Measurements from ENCODE around the gene PSD2. TPM values are rescaled to one million over a fixed set of nuclear protein-coding genes. Genes with fewer than 3 reads are reported as not detected.

Gene PSD2
- total and polyA plus RNA-seq, 4 donors = 0.05 TPM; not detected in 3

DNA sequence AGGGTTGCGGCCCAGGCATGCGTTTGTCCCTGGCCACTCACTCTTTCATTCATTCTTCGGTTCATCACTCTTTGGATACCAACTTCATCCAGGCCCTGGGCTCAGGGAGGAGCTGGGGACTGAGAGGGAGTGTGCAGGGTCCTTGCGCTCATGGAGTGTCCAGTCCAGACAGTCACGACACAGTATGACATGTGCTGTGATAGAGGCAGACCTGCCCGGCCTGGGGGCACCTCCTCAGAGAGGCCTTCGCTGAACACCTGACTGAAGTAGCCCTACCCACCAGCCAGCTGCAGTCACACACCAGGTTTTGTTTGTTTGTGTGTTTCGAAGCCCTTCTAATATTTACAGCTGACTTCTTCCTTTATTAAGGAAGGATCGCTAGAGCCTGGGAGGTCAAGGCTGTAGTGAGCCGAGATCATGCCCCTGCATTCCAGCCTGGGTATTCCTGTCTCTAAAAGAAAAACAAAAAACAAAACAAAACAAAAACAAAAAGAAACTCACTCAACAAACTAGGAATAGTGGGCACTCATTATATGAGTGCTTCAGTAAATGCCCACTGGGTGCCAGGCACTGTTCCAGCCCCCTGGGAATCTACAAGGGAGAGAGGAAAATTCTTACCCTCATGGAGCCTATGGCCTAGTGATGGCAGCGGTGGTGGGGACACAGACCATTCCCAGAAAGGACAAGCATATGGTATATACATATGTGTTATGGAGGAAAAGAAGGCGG, 6.3 kb upstream of the PSD2 start:
- WGBS = 88% methylated on average over 12 of the region's 12 CpGs
- Histone ChIP-seq H3K27ac (ENCODE audit: low read depth in 1 of 2, low read length in 2 of 2) (no peak overlapping the region), H3K9me3 (ENCODE audit: control insufficient read depth in 4 of 4, low read length in 3 of 4) (no peaks in the 10 kb centered on the region), H3K36me3 (ENCODE audit: control insufficient read depth in 4 of 4, insufficient read depth in 3 of 4, low read depth in 1 of 4, low read length in 3 of 4) (no peaks in the 10 kb centered on the region), H3K4me1 (ENCODE audit: control insufficient read depth in 4 of 4, insufficient read depth in 4 of 4, low read length in 3 of 4) (peaks cover 0 to 9% (median 4%) of the 10 kb centered on the region in 4 donors), H3K27me3 (ENCODE audit: control insufficient read depth in 4 of 4, insufficient read depth in 4 of 4, low read length in 3 of 4) (peaks cover 0 to 3% (median 0%) of the 10 kb centered on the region in 4 donors), H3K4me3 (ENCODE audit: low read depth in 1 of 3, low read length in 3 of 3) (no peak overlapping the region), H3K9ac (ENCODE audit: low read depth in 1 of 2, low read length in 2 of 2) (no peak overlapping the region)
- no peak for DNase-seq (ENCODE audit: low spot score)
- TF ChIP-seq EGR1 (IDR thresholded peaks at IDR 0.05; ENCODE audit: low read depth in 2 of 2) = no peak
- TF ChIP-seq HNF4G (IDR thresholded peaks at IDR 0.05) = no peak
- no peak for TF ChIP-seq NR2F2 (IDR thresholded peaks at IDR 0.05)
- TF ChIP-seq, protein P1, sequence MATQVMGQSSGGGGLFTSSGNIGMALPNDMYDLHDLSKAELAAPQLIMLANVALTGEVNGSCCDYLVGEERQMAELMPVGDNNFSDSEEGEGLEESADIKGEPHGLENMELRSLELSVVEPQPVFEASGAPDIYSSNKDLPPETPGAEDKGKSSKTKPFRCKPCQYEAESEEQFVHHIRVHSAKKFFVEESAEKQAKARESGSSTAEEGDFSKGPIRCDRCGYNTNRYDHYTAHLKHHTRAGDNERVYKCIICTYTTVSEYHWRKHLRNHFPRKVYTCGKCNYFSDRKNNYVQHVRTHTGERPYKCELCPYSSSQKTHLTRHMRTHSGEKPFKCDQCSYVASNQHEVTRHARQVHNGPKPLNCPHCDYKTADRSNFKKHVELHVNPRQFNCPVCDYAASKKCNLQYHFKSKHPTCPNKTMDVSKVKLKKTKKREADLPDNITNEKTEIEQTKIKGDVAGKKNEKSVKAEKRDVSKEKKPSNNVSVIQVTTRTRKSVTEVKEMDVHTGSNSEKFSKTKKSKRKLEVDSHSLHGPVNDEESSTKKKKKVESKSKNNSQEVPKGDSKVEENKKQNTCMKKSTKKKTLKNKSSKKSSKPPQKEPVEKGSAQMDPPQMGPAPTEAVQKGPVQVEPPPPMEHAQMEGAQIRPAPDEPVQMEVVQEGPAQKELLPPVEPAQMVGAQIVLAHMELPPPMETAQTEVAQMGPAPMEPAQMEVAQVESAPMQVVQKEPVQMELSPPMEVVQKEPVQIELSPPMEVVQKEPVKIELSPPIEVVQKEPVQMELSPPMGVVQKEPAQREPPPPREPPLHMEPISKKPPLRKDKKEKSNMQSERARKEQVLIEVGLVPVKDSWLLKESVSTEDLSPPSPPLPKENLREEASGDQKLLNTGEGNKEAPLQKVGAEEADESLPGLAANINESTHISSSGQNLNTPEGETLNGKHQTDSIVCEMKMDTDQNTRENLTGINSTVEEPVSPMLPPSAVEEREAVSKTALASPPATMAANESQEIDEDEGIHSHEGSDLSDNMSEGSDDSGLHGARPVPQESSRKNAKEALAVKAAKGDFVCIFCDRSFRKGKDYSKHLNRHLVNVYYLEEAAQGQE (IDR thresholded peaks at IDR 0.05) = no peak
- TF ChIP-seq JUND (IDR thresholded peaks at IDR 0.05) = no peak

DNA sequence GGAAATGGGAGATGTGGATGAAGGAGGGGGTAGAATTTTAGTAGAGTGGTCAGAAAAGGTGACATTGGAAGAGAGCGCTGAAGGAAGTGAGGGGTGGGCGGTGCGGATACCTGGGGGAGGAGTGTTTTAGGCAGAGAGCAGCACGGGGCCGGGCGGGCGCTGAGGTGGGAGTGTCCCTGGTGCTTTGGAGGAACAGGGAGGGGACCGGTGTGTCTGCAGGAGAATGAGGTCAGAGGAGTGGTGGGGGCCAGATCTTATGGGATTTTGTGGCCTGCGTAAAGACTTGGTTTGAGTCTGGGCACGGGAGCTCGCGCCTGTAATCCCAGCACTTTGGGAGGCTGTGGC, 5.8 kb upstream of the PSD2 start:
- no peak overlapping the region for H3K4me3 ChIP-seq (ENCODE audit: low read depth in 1 of 3, low read length in 3 of 3)
- peaks cover 0 to 9% (median 4%) of the 10 kb centered on the region in 4 donors for H3K4me1 ChIP-seq (ENCODE audit: control insufficient read depth in 4 of 4, insufficient read depth in 4 of 4, low read length in 3 of 4)
- H3K9me3 ChIP-seq (ENCODE audit: control insufficient read depth in 4 of 4, low read length in 3 of 4) = no peaks in the 10 kb centered on the region
- no peak overlapping the region for H3K27ac ChIP-seq (ENCODE audit: low read depth in 1 of 2, low read length in 2 of 2)
- H3K27me3 ChIP-seq (ENCODE audit: control insufficient read depth in 4 of 4, insufficient read depth in 4 of 4, low read length in 3 of 4) = peaks cover 0 to 6% (median under 1%) of the 10 kb centered on the region in 4 donors
- no peak overlapping the region for H3K9ac ChIP-seq (ENCODE audit: low read depth in 1 of 2, low read length in 2 of 2)
- WGBS = 94% methylated on average over 12 of the region's 12 CpGs
- TF ChIP-seq RXRA (IDR thresholded peaks at IDR 0.05) (no peak), HNF4A (conservative IDR thresholded peaks at IDR 0.05) (no peak), FOXA2 (IDR thresholded peaks at IDR 0.05) (no peak), EGR1 (IDR thresholded peaks at IDR 0.05; ENCODE audit: low read depth in 2 of 2) (no peak), JUND (IDR thresholded peaks at IDR 0.05) (no peak)
- TF ChIP-seq, protein P2, sequence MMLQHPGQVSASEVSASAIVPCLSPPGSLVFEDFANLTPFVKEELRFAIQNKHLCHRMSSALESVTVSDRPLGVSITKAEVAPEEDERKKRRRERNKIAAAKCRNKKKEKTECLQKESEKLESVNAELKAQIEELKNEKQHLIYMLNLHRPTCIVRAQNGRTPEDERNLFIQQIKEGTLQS (IDR thresholded peaks at IDR 0.05) = no peak
- no peaks in the 10 kb centered on the region for H3K36me3 ChIP-seq (ENCODE audit: control insufficient read depth in 4 of 4, insufficient read depth in 3 of 4, low read depth in 1 of 4, low read length in 3 of 4)
- DNase-seq (ENCODE audit: low spot score) = no peak

DNA sequence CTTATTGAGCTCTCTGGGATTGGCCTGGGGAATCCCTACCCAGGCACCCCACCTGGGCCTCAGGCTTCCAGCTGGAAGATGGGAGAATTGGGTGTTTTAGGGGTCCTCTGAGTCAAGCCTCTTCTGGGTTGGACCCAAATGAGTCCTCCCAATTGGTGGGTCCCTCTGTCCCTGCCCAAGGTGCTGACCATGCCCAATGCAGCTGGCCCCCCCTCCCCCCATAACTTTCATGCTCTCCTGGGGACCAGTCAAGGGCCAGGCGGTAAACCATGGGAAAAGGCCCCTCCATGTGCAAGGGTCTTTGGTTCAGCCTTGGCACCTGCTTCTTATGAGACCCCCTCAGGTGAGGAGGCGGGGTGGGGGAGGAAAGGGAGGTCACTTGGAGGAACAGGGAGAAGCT, 3.4 kb upstream of the PSD2 start:
- Histone ChIP-seq H3K36me3 (ENCODE audit: control insufficient read depth in 4 of 4, insufficient read depth in 3 of 4, low read depth in 1 of 4, low read length in 3 of 4) (no peaks in the 10 kb centered on the region), H3K4me1 (ENCODE audit: control insufficient read depth in 4 of 4, insufficient read depth in 4 of 4, low read length in 3 of 4) (peaks cover 0 to 17% (median 6%) of the 10 kb centered on the region in 4 donors), H3K27me3 (ENCODE audit: control insufficient read depth in 4 of 4, insufficient read depth in 4 of 4, low read length in 3 of 4) (peaks cover 0 to 8% (median 2%) of the 10 kb centered on the region in 4 donors), H3K4me3 (ENCODE audit: low read depth in 1 of 3, low read length in 3 of 3) (no peak overlapping the region), H3K9ac (ENCODE audit: low read depth in 1 of 2, low read length in 2 of 2) (no peak overlapping the region), H3K27ac (ENCODE audit: low read depth in 1 of 2, low read length in 2 of 2) (no peak overlapping the region), H3K9me3 (ENCODE audit: control insufficient read depth in 4 of 4, low read length in 3 of 4) (no peaks in the 10 kb centered on the region)
- TF ChIP-seq FOXA2 (IDR thresholded peaks at IDR 0.05) (no peak), RAD21 (IDR thresholded peaks at IDR 0.05) (no peak), HNF4A (conservative IDR thresholded peaks at IDR 0.05) (no peak), FOXA1 (IDR thresholded peaks at IDR 0.05) (no peak), RXRA (IDR thresholded peaks at IDR 0.05) (no peak), GABPA (IDR thresholded peaks at IDR 0.05 in 1 of 2, conservative IDR thresholded peaks at IDR 0.05 in 1 of 2) (no peak), NR2F2 (IDR thresholded peaks at IDR 0.05) (no peak), SP1 (IDR thresholded peaks at IDR 0.05) (no peak), YY1 (IDR thresholded peaks at IDR 0.05) (no peak), TAF1 (conservative IDR thresholded peaks at IDR 0.05) (no peak), JUND (IDR thresholded peaks at IDR 0.05) (no peak)
- TF ChIP-seq, protein P1 (IDR thresholded peaks at IDR 0.05) = no peak
- TF ChIP-seq, protein P3, sequence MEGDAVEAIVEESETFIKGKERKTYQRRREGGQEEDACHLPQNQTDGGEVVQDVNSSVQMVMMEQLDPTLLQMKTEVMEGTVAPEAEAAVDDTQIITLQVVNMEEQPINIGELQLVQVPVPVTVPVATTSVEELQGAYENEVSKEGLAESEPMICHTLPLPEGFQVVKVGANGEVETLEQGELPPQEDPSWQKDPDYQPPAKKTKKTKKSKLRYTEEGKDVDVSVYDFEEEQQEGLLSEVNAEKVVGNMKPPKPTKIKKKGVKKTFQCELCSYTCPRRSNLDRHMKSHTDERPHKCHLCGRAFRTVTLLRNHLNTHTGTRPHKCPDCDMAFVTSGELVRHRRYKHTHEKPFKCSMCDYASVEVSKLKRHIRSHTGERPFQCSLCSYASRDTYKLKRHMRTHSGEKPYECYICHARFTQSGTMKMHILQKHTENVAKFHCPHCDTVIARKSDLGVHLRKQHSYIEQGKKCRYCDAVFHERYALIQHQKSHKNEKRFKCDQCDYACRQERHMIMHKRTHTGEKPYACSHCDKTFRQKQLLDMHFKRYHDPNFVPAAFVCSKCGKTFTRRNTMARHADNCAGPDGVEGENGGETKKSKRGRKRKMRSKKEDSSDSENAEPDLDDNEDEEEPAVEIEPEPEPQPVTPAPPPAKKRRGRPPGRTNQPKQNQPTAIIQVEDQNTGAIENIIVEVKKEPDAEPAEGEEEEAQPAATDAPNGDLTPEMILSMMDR (IDR thresholded peaks at IDR 0.05; ENCODE audit: low read depth, low read length, missing input control) = no peak
- TF ChIP-seq, protein P2 (IDR thresholded peaks at IDR 0.05) = no peak
- TF ChIP-seq, protein P4, sequence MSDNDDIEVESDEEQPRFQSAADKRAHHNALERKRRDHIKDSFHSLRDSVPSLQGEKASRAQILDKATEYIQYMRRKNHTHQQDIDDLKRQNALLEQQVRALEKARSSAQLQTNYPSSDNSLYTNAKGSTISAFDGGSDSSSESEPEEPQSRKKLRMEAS (IDR thresholded peaks at IDR 0.05) = no peak
- DNase-seq (ENCODE audit: low spot score) = no peak
- WGBS = 86% methylated on average over 2 of the region's 2 CpGs
